ENCODE data around the gene FKBP8.

GRCh38 chr19:18514800-18515682 lies 28.3 kb downstream of the FKBP8 start:
- TF ChIP-seq CTCF (IDR thresholded peaks at IDR 0.05) = no peak
- TF ChIP-seq REST (IDR thresholded peaks at IDR 0.05; ENCODE audit: insufficient read depth in 1 of 2, low read depth in 2 of 2, low read length in 1 of 2) = no peak
- TF ChIP-seq POLR2AphosphoS5 (IDR thresholded peaks at IDR 0.05; ENCODE audit: low read depth, low read length) = no peak
